ENCODE results near the gene RAD51B.

Gene RAD51B

GRCh38 chr14:68506645-68507419 lies 687.3 kb downstream of the RAD51B start:
- DNase-seq = peak; percentile 55

DNA sequence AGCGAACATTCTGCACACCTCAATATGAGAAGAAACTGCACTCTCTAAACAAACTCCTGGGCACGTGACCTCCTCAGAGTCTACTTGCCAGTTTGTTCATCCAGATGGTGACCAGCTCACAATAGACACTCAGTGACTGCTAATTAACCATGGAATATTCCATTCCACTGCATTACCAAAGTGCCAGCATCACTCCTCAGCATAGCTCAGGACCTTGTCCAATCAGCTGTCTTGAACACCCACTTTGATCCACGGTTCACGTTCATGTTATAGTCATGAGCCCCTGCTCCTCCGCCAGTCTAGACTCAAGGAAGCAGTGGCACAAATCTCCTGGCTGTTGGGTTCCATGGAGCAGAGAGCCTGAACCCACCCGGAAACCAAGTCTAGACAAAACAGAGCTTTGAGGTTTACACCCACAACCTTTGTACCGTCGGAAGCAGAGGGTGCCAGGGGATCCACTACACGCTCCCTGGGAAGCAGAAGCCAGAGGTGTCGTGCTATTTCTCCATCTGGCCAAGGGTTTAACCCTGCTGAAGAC lies 688.0 kb downstream of the RAD51B start:
- DNase-seq = peak; percentile 60

GRCh38 chr14:68508581-68508980 lies 689.0 kb downstream of the RAD51B start:
- no peak for DNase-seq

DNA sequence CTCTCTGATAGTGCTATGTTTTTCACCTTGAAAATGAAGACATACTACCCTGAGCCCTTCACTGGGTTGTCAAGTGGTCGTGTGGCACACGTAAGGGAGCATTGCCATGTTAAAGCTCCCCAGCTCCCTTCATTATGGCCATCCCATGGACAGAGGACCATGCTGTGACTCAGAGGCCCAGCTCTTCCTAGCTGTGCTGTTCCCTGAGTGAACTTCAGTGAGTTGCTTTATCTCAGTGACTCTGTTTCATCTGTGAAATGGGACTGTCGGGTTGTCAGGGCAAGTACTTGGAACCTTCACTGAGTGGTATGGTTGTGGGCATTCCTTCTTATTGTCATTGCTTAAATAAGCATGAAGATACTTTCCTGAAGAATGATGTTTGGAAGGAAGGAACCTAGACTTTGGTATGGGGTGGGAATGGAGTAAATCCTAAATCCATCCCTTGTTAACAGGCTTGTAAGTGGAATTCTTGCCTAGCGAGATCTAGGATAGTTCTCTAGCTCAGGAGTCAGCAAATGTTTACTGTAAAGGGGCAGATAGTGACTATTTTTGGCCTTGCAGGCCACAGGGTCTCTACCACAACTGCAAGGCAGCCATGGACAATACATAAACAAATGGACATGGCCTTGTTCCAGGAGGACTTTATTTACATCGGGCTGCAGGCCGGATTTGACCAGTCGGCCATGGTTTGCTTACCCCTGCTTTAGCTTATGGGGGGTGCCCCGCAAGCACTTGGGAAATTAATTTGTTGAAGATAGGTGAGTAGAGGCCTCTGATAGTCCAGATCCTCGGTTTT lies 689.8 kb downstream of the RAD51B start:
- DNase-seq = no peak

DNA sequence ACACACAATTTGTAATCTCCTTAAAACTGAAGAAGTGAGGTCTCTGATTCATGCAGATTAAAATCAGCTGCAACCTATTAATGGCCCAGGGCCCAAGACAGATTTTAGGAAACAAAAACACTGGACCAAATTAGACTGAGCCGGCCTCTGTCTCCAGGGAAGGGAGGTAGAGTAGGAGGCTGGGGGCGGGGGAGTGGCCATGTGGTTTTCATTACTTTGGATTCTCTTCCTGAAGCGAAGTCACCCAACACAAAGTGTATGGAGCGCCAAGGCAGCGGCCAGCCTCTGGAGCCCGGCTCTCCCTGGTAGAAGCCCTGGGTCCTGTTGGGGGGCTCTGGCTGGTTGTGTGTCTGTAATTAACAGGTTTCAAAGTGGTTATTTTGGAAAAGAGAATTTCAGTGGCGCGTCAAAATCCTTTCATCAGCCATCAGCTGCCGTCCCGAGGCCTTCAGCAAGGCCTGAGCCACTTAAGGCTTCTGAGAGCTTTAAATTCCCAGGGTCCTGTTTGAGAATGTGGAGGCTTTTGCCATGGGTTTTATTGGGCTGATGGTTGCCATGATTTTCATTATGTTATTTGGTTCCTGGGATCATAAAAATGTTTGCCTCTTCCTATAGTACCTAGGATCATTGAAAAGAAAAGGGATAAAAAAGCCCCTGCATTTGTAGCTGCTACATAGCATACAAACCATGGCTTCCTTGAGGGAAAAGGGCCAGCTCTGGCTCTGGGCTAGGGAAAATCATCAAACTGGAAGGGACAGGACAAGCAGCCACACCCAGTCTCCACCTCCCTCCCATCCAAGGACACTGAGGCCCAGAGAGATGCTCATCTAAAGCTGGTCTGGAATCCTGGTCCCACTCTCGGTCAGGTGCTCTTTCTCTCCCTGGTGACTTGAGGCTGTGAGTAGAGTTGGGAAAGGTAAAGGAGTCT lies 690.9 kb downstream of the RAD51B start:
- no peak for DNase-seq

DNA sequence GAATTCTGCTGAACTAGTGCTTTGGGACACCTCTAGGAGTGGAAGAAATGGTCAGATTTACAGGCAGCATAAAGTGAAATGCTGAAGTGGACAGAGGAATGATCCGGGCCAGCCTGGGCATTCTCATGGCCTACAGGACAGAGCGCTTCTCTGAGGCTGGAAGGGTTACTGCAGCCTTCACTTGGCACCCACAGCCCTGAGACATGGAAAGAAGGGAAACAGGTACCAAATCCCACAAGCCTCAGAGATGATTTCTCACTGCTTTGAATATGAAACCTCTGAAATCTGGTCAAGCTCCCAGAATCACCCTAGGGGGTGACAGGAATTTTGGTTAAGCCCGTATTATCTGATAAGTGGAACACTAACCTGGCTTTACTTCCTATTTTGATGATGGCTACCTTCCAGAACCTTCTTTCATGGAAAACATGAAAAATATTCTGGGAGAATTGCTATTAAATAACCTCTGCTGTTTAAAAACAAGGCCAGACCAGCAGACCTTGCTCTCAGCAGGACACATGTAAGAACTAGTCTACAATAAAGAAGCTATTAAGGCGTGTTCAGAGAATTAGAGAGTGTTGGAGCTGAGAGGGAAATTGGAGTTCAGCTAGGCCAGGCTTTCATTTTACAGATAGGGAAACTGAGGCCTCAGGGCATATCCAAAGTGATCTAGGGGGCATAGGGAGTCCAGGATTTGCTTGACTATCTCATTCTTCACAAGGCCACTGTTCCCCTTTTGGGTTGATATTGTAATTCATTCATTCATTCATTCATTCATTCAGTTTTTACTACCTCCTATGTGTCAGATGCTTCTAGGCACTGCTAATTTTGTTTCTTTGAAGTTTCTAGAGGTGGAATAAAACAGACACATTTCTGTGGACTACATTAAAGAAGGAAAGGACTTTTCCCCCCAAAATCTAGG lies 691.8 kb downstream of the RAD51B start:
- DNase-seq = no peak

GRCh38 chr14:68512088-68512487 lies 692.5 kb downstream of the RAD51B start:
- no peak for DNase-seq

GRCh38 chr14:68513137-68513536 lies 693.6 kb downstream of the RAD51B start:
- no peak for DNase-seq

DNA sequence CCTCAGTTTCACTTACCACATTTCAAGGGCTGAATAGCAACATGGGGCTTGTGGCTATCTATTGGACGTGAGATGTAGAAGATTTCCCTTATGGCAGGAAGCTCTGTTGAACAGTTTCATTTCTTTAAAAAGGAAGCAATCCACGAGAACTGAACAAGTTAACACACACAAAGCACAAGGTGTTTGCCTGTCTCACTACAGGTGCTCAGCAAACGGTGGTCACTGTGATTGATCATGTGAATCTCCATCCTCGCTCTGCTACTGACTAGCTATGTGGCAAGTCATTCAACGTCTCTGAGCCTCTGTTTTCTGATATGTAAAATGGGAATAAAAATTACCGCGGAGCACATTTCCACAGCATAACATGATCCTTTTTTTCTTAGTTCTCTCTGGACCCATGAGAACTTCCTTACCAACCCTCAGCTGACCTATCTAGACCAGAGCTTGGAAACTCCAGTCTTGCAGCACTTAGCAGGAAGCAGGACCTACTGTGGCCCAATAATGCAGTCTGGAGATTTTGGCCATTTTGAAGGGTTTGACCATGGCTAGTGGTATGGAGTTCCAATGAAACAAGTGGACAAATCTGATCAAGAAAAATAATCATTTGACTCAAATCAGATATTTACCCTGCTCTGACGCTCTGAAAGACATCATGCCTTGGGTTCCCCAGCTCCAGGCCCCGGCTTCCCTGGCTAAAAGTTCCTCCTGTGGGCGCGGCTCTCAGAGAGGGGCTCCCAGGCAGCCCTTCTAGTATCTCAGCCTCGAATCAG lies 694.4 kb downstream of the RAD51B start:
- DNase-seq = no peak

DNA sequence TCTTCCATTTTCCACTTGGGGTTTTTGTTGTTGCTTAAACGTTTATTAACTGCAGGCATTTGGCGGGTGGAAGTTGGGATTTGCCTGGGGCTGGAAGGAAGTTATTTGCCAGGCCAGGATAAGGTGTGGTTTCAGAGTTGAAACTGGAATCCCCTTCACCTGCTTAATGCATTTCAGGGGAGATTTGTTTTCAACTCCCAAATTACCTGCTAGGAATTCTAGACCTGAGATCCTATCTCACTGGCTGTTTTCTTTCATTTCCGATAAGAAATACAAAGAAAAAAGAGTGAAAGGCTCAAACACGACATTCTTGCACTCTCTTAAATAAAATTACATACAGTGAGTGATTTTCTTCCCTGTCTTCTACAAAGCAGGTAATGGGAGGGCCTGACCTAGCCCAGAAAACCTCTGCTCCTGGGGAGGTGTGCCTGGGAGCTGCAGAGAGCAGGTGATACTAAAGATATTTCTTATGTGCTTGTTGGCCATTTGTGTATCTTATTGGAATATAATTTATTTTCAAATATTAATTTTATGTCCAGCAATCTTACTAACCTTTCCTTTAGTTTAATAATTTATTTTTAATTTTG lies 695.1 kb downstream of the RAD51B start:
- DNase-seq = no peak

DNA sequence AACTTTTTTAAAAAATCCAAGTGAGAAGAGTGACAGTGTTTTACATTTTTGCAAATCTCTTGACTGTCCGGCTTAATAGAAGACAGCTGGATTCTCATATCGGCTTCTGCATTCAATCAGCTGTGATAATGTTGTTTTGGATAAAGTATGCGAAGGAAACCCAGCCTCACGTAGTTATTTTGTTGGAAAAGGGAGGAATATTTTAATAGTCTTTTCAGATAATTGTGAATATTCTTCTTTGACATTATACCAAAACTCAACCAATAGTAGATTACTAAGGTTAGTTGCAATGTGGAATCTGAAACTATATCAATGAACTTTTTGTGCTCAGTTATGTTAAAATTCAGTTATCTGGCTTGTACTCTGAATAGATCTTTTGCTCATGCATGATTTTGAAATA lies 696.8 kb downstream of the RAD51B start:
- DNase-seq = no peak

GRCh38 chr14:68518166-68518565 lies 698.6 kb downstream of the RAD51B start:
- DNase-seq = no peak

GRCh38 chr14:68518761-68519670 lies 699.4 kb downstream of the RAD51B start:
- DNase-seq = no peak

DNA sequence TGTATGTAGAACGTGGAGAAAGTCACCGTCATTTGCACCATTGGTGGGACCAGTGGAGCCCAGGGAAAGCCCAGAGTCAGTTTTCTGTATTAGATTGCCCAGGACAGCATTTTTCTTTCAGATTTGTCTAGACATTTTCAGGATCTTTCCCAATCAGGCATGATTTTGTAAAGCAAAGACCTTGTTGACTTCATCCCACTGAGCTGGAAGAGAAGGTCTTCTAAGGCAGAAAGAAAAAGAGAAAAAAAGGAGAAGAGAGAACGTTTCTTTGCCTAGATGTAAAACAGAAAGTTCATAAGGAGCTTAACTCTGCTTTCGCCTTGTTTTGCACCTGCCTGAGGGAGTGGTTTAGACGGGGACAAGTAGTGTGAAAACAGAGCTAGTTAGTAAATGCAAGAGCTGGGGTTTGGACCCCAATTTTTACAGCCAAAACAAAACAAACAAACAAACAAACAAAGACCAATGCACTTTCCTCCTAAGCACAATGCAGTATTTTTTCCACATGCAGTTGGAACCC lies 700.1 kb downstream of the RAD51B start:
- no peak for DNase-seq

GRCh38 chr14:68520637-68521556 lies 701.3 kb downstream of the RAD51B start:
- DNase-seq = no peak

GRCh38 chr14:68521557-68521901 lies 702.0 kb downstream of the RAD51B start:
- DNase-seq = no peak

DNA sequence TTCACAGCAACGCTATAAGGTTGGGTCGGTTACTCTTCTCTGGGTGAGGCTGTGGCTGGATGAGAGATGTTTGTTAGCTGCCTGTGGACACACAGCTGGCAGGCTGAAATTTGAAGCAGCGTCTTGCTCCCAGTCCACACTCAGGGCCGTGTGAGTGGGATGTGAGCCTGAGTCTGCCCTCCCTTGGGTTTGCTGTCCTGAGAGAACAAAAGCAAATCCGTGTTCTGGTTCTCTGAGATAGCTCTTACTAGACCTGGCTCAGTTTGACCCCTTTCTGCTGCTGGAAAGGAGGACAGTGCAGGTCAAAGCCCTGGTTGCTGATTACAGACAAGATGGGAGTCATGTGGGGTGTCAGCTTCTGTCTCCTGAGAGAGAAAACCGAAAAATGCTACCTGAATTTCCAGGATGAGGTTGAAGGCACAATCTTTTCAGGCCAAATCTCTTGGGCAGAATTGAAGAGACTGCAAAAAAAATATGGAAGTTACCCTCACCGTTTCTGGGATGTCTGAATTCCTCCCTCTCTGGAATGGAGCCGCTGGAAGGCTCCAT lies 702.5 kb downstream of the RAD51B start:
- no peak for DNase-seq
